Hepatocyte (in vitro differentiated cells): ENCODE data around the gene OOSP4A. TPM values are rescaled to one million over a fixed set of nuclear protein-coding genes. Genes with fewer than 3 reads are reported as not detected.

ENCODE experiments used
- DNase-seq: peaks from one replicate; pipeline ENCODE4 v3.0.0-alpha.2; 2016; ENCODE audit warnings: low spot score
- H2AFZ ChIP-seq: fragments of 200-600 bp; sonication (generic); 2 replicates; pipeline ENCODE4 v1.6.0; 2016; ENCODE audit warnings: antibody characterized with exemption, mild to moderate bottlenecking
- H3K27ac ChIP-seq: fragments of 200-600 bp; sonication (generic); 2 replicates; pipeline ENCODE4 v1.5.1; 2016; ENCODE audit warnings: mild to moderate bottlenecking
- H3K27me3 ChIP-seq: fragments of 200-600 bp; sonication (generic); 2 replicates; pipeline ENCODE4 v1.6.1; 2016
- H3K36me3 ChIP-seq: fragments of 200-600 bp; sonication (generic); replicated peaks from 2 replicates; pipeline ENCODE4 v1.5.1; 2016; ENCODE audit warnings: low read depth; ENCODE audit not compliant: insufficient read depth
- H3K4me1 ChIP-seq: fragments of 200-600 bp; sonication (generic); 2 replicates; pipeline ENCODE4 v1.5.1; 2016; ENCODE audit warnings: mild to moderate bottlenecking, moderate library complexity; ENCODE audit not compliant: insufficient read depth
- H3K4me2 ChIP-seq: fragments of 200-600 bp; sonication (generic); 2 replicates; pipeline ENCODE4 v1.6.0; 2016
- H3K4me3 ChIP-seq: fragments of 200-600 bp; sonication (generic); 2 replicates; pipeline ENCODE4 v1.5.1; 2016; ENCODE audit warnings: mild to moderate bottlenecking
- H3K79me2 ChIP-seq: fragments of 200-600 bp; sonication (generic); 2 replicates; pipeline ENCODE4 v1.6.0; 2017; ENCODE audit warnings: mild to moderate bottlenecking
- H3K9me2 ChIP-seq: fragments of 200-600 bp; sonication (generic); replicated peaks from 2 replicates; pipeline ENCODE4 v1.6.0; 2017; ENCODE audit warnings: mild to moderate bottlenecking; ENCODE audit not compliant: insufficient read depth
- H3K9me3 ChIP-seq: fragments of 200-600 bp; sonication (generic); 2 replicates; pipeline ENCODE4 v1.5.1; 2016; ENCODE audit warnings: low read depth, mild to moderate bottlenecking
- H4K20me1 ChIP-seq: fragments of 200-600 bp; sonication (generic); 2 replicates; pipeline ENCODE4 v1.6.0; 2016; ENCODE audit warnings: mild to moderate bottlenecking; ENCODE audit not compliant: insufficient read depth, poor library complexity, severe bottlenecking
- CTCF ChIP-seq: fragments of 200-600 bp; sonication (generic); IDR thresholded peaks from 2 replicates; pipeline ENCODE4 v1.5.1; 2016; ENCODE audit warnings: antibody characterized with exemption, mild to moderate bottlenecking; ENCODE audit not compliant: poor library complexity
- EZH2 ChIP-seq: fragments of 200-600 bp; sonication (generic); IDR thresholded peaks from 2 replicates; pipeline ENCODE4 v1.6.1; 2016; ENCODE audit warnings: antibody characterized with exemption, mild to moderate bottlenecking, borderline replicate concordance
- EZH2phosphoT487 ChIP-seq: fragments of 200-600 bp; sonication (generic); IDR thresholded peaks from one replicate; pipeline ENCODE4 v1.6.1; 2018; ENCODE audit warnings: antibody characterized with exemption, mild to moderate bottlenecking, low read depth, moderate library complexity; ENCODE audit not compliant: unreplicated experiment, severe bottlenecking
- WGBS: methylation state at CpG from one replicate; pipeline ENCODE4 v1.1.6; 2016; ENCODE audit warnings: low lambda C conversion rate; ENCODE audit errors: missing lambda C conversion rate; 5-methylcytosine and 5-hydroxymethylcytosine counted together
- polyA plus RNA-seq: library from polyadenylated mRNA; unstranded; fragments of >200 nt; fragmentation: Nextera tagmentation; extraction: Ambion mirVana; gene quantifications from 2 replicates; pipeline ENCODE4 v1.2.1, GENCODE V29; 2016
- total RNA-seq: library from RNA; depleted of rRNA; stranded (reverse); fragments of >200 nt; gene quantifications from 2 replicates; pipeline ENCODE4 v1.2.3, GENCODE V29; 2014

The OOSP4A gene
- total and polyA plus RNA-seq, 2 experiments from 2014 or later, result not detected

GRCh38 chr11:59944720-59945119 is 19.1 kb upstream of the OOSP4A start:
- Histone ChIP-seq H2AFZ (no peak overlapping the region), H3K4me3 (no peak overlapping the region), H3K9me3 (no peaks in the 10 kb centered on the region), H3K9me2 (no peaks in the 10 kb centered on the region), H3K4me1 (no peaks in the 10 kb centered on the region), H3K4me2 (no peak overlapping the region), H3K79me2 (no peaks in the 10 kb centered on the region), H3K27me3 (no peaks in the 10 kb centered on the region), H4K20me1 (no peaks in the 10 kb centered on the region), H3K27ac (no peak overlapping the region), H3K36me3 (no peaks in the 10 kb centered on the region)
- no peak for DNase-seq
- TF ChIP-seq EZH2phosphoT487 (no peak), EZH2 (no peak), CTCF (no peak)
- WGBS, result 77% methylated on average over 2 of the region's 2 CpGs

- TF ChIP-seq CTCF, result no peak
- no peak for TF ChIP-seq EZH2
- no peak for TF ChIP-seq EZH2phosphoT487
- H4K20me1 ChIP-seq, result no peaks in the 10 kb centered on the region
- no peaks in the 10 kb centered on the region for H3K4me1 ChIP-seq
- no peaks in the 10 kb centered on the region for H3K9me2 ChIP-seq
- no peak overlapping the region for H2AFZ ChIP-seq
- no peak overlapping the region for H3K4me2 ChIP-seq
- no peaks in the 10 kb centered on the region for H3K79me2 ChIP-seq
- H3K36me3 ChIP-seq, result no peaks in the 10 kb centered on the region
- DNase-seq, result no peak
- 75% methylated on average over 4 of the region's 4 CpGs for WGBS
- no peak overlapping the region for H3K27ac ChIP-seq
- H3K4me3 ChIP-seq, result no peak overlapping the region
- H3K27me3 ChIP-seq, result no peaks in the 10 kb centered on the region
- no peaks in the 10 kb centered on the region for H3K9me3 ChIP-seq
Observed at GRCh38 chr11:59953463-59954218, 10.2 kb upstream of the OOSP4A start.

GRCh38 chr11:59954219-59954847 is 9.5 kb upstream of the OOSP4A start:
- Histone ChIP-seq H3K4me3 (no peak overlapping the region), H3K4me2 (no peak overlapping the region), H3K36me3 (no peaks in the 10 kb centered on the region), H3K4me1 (no peaks in the 10 kb centered on the region), H4K20me1 (no peaks in the 10 kb centered on the region), H3K27ac (no peak overlapping the region), H3K79me2 (no peaks in the 10 kb centered on the region), H3K27me3 (no peaks in the 10 kb centered on the region), H3K9me2 (no peaks in the 10 kb centered on the region), H3K9me3 (no peaks in the 10 kb centered on the region), H2AFZ (no peak overlapping the region)
- WGBS, result 66% methylated on average over 3 of the region's 3 CpGs
- TF ChIP-seq EZH2phosphoT487 (no peak), CTCF (no peak), EZH2 (no peak)
- DNase-seq, result no peak
